ENCODE measurements around the gene ATP8B3.

Gene ATP8B3

DNA sequence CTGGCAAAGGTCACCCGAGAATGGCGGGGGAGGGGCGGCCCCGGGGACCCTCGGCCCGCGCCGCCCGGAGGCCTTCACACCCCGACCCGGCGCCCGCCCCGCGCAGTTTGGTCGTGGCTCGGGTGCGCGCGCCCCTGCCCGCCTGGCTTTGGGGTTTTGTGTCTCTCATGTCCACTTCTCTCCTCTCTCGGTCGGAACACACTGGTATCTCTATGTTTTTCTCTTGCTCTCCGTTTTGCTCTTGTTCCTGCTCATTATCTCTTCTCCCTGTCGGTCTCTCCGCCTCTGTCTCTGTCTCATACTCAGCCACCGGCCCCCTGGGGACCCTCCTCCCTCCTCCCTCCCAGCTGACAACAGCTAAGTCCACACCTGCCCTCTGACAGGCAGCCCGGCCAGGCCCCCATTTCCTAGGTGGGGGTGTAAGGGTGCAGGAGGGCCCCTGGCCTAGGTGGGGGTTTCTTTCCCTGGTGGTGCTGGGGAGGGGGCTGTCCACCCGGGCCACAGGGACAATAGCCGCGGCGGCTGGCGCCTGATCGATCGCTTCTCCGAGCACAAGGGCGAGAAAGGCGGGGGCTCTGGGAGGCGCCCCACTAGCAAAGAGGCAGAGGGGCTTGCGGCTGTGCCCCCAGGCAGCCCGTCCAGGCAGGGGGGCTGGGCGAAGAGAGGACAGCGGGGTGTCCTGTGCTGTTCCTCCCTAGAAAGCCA, 56.5 kb downstream of the ATP8B3 start:
- ChIA-PET CTCF (interaction anchor here (0.7 to 2.2 kb wide), 4 partner anchors 10 to 209 kb away, joined by 3 to 6 read pairs (median 4); no protein-coding TSS in a partner anchor), POLR2A (ENCODE audit: low non-redundant PET) (no interaction called here)
- TF ChIP-seq, protein P1, sequence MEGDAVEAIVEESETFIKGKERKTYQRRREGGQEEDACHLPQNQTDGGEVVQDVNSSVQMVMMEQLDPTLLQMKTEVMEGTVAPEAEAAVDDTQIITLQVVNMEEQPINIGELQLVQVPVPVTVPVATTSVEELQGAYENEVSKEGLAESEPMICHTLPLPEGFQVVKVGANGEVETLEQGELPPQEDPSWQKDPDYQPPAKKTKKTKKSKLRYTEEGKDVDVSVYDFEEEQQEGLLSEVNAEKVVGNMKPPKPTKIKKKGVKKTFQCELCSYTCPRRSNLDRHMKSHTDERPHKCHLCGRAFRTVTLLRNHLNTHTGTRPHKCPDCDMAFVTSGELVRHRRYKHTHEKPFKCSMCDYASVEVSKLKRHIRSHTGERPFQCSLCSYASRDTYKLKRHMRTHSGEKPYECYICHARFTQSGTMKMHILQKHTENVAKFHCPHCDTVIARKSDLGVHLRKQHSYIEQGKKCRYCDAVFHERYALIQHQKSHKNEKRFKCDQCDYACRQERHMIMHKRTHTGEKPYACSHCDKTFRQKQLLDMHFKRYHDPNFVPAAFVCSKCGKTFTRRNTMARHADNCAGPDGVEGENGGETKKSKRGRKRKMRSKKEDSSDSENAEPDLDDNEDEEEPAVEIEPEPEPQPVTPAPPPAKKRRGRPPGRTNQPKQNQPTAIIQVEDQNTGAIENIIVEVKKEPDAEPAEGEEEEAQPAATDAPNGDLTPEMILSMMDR (conservative IDR thresholded peaks at IDR 0.05; ENCODE audit: low read depth): no peak
- DNase-seq (ENCODE audit: low spot score): no peak
- no peak overlapping the region for H3K27ac ChIP-seq

DNA sequence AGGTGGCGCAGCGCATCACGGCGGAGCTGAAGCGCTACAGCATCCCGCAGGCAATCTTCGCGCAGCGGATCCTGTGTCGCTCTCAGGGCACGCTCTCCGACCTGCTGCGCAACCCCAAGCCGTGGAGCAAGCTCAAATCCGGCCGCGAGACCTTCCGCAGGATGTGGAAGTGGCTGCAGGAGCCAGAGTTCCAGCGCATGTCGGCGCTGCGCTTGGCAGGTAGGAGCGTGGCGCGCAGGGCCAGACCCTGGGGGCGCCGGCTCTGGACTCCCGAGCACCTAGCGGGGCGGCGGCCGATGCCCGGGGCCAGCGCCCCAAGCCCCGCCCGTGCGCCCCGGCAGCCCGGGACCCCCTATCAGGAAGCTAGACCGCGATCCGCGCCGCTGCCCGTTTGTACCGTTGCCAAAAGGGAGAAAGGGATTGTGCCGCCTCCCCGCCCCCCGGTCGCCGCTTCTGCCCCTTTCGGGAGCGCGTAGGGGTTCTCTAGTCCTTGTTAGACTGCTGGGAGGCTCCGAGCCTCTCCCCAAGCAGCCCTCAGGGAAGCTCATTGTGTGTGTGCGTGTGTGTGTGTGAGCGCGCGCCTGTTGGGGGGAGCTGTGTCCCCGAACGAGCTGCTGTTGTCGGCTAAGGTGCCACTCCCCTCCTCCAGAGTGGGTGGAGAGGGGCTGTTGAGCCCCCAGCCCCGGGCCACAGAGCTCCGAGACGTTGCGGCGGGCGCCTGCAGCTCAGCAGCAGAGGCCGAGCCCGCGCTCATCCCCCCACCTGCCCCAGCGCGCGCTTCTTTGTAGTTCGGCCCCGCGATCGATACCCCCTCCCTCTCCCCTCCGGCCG, 57.2 kb downstream of the ATP8B3 start:
- ChIA-PET POLR2A (ENCODE audit: low non-redundant PET) (no interaction called here), CTCF (interaction anchor here (0.6 to 2.2 kb wide), 5 partner anchors 11 to 517 kb away, joined by 3 to 6 read pairs (median 4); no protein-coding TSS in a partner anchor)
- DNase-seq (ENCODE audit: low spot score): no peak
- no peak overlapping the region for H3K27ac ChIP-seq
- TF ChIP-seq, protein P1 (conservative IDR thresholded peaks at IDR 0.05; ENCODE audit: low read depth): no peak

DNA sequence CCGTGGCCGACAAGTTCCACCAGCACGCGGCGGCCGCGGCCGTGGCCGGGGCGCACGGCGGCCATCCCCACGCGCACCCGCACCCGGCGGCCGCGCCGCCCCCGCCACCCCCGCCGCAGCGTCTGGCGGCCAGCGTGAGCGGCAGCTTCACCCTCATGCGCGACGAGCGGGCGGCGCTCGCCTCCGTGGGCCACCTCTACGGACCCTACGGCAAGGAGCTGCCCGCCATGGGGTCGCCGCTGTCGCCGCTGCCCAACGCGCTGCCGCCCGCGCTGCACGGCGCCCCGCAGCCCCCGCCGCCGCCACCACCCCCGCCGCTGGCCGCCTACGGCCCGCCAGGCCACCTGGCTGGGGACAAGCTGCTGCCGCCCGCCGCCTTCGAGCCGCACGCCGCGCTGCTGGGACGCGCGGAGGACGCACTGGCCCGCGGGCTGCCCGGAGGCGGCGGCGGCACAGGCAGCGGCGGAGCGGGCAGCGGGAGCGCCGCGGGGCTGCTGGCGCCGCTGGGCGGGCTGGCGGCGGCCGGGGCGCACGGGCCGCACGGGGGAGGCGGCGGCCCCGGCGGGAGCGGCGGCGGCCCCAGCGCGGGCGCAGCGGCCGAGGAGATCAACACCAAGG, 57.9 kb downstream of the ATP8B3 start:
- TF ChIP-seq, protein P1 (conservative IDR thresholded peaks at IDR 0.05; ENCODE audit: low read depth): no peak
- no peak overlapping the region for H3K27ac ChIP-seq
- ChIA-PET CTCF (interaction anchor here (0.6 to 1.2 kb wide), 2 partner anchors 12 to 518 kb away, joined by 3 to 4 read pairs; no protein-coding TSS in a partner anchor), POLR2A (ENCODE audit: low non-redundant PET) (no interaction called here)
- DNase-seq (ENCODE audit: low spot score): no peak

DNA sequence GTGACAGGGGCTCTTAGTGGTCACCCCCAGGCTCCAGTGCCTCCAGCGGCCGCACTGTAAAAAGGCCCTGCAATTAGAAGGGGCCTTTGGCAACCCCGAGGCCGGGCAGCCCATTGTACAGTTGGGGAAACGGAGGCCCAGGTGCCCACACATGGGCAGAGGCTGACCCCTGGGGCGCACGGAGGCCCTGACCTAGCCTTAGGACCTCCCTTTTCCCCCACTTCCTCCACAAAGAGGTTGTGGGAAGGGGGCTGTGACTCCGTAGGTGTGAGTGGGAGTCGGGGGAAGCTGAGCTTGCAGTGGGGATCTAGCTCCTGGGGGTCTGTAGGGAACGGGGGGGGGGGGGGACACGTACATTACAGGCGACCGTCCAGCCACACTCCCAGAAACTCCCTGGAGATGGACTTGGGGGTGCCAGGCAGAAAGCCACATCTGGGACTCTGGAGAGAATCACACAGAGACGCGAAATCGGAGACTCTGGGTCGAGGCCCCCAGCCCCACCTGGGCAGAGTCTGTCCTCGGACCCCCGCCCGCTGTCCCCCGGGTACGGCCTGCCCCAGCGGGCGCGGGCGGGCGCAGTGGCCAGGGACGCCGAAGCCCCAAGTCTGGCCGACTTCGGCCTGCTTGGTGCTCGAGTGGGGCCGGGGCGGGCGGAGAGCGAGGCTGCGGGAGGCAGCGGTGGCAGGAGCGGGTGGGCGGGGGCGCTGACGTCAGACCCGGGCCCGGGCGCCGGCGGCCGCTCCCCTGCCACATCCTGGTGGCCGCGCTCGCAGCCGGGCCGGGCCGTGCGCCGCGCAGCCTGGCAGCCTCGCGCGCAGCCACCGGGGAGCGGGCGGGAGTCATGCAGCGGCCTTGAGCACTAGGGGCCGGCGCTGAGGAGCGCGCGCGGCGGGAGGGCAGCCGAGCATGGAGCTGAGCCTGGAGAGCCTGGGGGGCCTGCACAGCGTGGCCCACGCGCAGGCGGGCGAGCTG, 59.0 kb downstream of the ATP8B3 start, which contains the start of gene ONECUT3:
Gene ONECUT3 (plus strand): TSS at position 750 of the 972 bp plus-strand sequence. CDS start 157 bp downstream, at position 907.
- H3K27ac ChIP-seq: no peak within 1 kb of the TSS
- TF ChIP-seq, protein P1 (conservative IDR thresholded peaks at IDR 0.05; ENCODE audit: low read depth): no peak
- CTCF ChIA-PET: interaction anchor here (2.6 kb wide), 1 partner anchor 81 kb away, joined by 8 read pairs; no protein-coding TSS in a partner anchor
- POLR2A ChIA-PET (ENCODE audit: low non-redundant PET): no interaction called here
- no peak for DNase-seq (ENCODE audit: low spot score)

DNA sequence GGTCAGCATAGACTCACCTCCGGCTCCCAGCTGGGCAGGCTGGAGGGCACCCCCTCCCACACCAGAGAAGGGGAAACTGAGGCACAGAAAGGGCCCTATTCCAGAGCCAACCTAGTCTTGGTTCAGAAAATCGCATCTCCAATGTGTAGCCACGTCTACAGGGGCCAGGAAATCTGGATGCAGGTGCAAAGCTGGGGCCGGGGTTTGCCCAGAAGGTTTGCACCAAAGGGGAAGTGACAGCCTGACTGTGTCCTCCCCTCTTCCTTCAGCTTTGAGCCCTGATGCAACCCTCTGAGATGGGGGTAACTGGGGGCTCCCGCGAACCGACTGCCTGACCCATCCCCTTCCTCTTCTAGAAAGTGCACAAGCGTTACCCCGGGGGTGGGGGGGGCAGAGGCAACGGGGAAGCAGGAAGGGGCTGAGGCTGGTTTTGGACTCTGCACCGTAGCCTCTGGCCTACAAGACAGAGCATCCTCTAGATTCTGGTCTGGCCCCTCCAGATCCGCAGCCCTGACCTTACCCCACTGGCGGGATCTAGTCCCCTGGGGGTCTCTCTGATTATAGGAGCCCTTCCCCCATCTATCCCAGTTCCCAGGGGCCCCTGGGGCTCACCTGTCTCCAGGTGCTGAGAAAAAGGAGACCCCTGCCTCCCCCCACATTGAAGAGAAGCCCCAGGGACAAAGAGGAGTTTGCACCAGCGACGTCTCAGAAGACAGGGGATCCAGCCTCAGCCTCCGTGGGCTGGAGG, 59.9 kb downstream of the ATP8B3 start:
- ChIA-PET POLR2A (ENCODE audit: low non-redundant PET) (no interaction called here), CTCF (interaction anchor here (0.7 to 2.6 kb wide), 4 partner anchors 15 to 131 kb away, joined by 3 to 8 read pairs (median 4); no protein-coding TSS in a partner anchor)
- DNase-seq (ENCODE audit: low spot score): no peak
- H3K27ac ChIP-seq: no peak overlapping the region
- TF ChIP-seq, protein P1 (conservative IDR thresholded peaks at IDR 0.05; ENCODE audit: low read depth): no peak

Data from RWPE1 (cell line).